Measurements from ENCODE around the gene IL23A.
"Not testable (repeated sequence)": the region's sequence is repeated elsewhere in the genome, so short reads cannot be mapped to it uniquely, and the experiment has no call there.

GRCh38 chr12:56335527-56335926 lies 3.2 kb upstream of the IL23A start:
- TF ChIP-seq ZFP3 (CRISPR knock-in tag; IDR thresholded peaks at IDR 0.05); ZFP30 (CRISPR knock-in tag; IDR thresholded peaks at IDR 0.05); TSHZ2 (CRISPR knock-in tag; IDR thresholded peaks at IDR 0.05); CREB5 (CRISPR knock-in tag; IDR thresholded peaks at IDR 0.05; ENCODE audit: low read depth); RARB (CRISPR knock-in tag; IDR thresholded peaks at IDR 0.05); GLIS3 (CRISPR knock-in tag; IDR thresholded peaks at IDR 0.05); TOX (CRISPR knock-in tag; IDR thresholded peaks at IDR 0.05; ENCODE audit: borderline replicate concordance); POU6F1 (CRISPR knock-in tag; IDR thresholded peaks at IDR 0.05; ENCODE audit: borderline replicate concordance, low read depth): not testable (repeated sequence)

Data from SK-N-SH treated with all-trans-retinoic acid at 6 μM for 48 hours (cell line).